Body of pancreas (tissue), 4 donors: ENCODE measurements around the gene TSHZ2. TPM values are rescaled to one million over a fixed set of nuclear protein-coding genes. Genes with fewer than 3 reads are reported as not detected.

Source experiments
- ATAC-seq: fragments of 150-250 bp; one replicate; pipeline ENCODE4 v1.9.1; 2016
- DNase-seq, 4 donors: peaks; one replicate each; pipeline ENCODE4 v3.0.0-alpha.2; 2019
- H3K27ac ChIP-seq, 4 donors: fragments of 200-600 bp; sonication (generic); 1 replicate in 3 of 4; 2 replicates in 1 of 4; pipeline versions ENCODE4 v1.5.1 to v1.6.1; 2016 to 2019; ENCODE audit warnings: mild to moderate bottlenecking in 1 of 4, mixed read lengths in 1 of 4, moderate library complexity in 1 of 4
- H3K27me3 ChIP-seq, 2 donors: fragments of 200-600 bp; sonication (generic); one replicate each; pipeline ENCODE4 v1.6.0; 2016; ENCODE audit warnings: mild to moderate bottlenecking in 1 of 2
- H3K36me3 ChIP-seq, 2 donors: fragments of 200-600 bp; sonication (generic); replicated peaks in 1 of 2; 2 replicates each; pipeline ENCODE4 v1.5.1; 2016; ENCODE audit warnings: low read depth in 2 of 2; ENCODE audit not compliant: insufficient read depth in 1 of 2
- H3K4me1 ChIP-seq: fragments of 200-600 bp; sonication (generic); one replicate; pipeline ENCODE4 v1.6.0; 2016
- H3K4me3 ChIP-seq, 2 donors: fragments of 200-600 bp; sonication (generic); 1 replicate in 1 of 2; 2 replicates in 1 of 2; pipeline ENCODE4 v1.5.1; 2016 to 2019
- H3K9me3 ChIP-seq, 3 donors: fragments of 200-600 bp; sonication (generic); 1 replicate in 2 of 3; 2 replicates in 1 of 3; pipeline ENCODE4 v1.5.1; 2016
- CTCF ChIP-seq, 7 experiments: fragments of 450-650 bp in 4 of 7; fragments of 200-600 bp in 3 of 7; sonication (generic) in 3 of 7; IDR thresholded peaks; one replicate each; pipeline ENCODE4 v1.5.1; 2016 to 2019; ENCODE audit warnings: antibody characterized with exemption in 7 of 7
- POLR2A ChIP-seq, 3 donors: fragments of 450-650 bp; IDR thresholded peaks; one replicate each; pipeline ENCODE4 v1.6.1; 2016; ENCODE audit warnings: antibody characterized with exemption in 3 of 3, mild to moderate bottlenecking in 2 of 3
- WGBS, 2 donors: methylation state at CpG; one replicate each; pipeline ENCODE4 v1.1.5; 2017; 5-methylcytosine and 5-hydroxymethylcytosine counted together
- intact Hi-C: fragments of 100-400 bp; cut with DNase I; formaldehyde crosslinking; loops from one replicate; pipeline ENCODE4 v1.15.1; 2023
- total RNA-seq, 2 donors: library from RNA; depleted of rRNA; stranded (reverse); fragments of >200 nt; gene quantifications; one replicate each; pipeline ENCODE4 v1.1.0, GENCODE V29; 2016

TSHZ2 gene
- total RNA-seq, 2 donors from 2014 or later = 6.0 to 9.6 TPM

- no peak overlapping the region for H3K27ac ChIP-seq
- no peak overlapping the region for H3K4me3 ChIP-seq
- DNase-seq (no peak), ATAC-seq (no peak)
- no peaks in the 10 kb centered on the region for H3K27me3 ChIP-seq
- no peaks in the 10 kb centered on the region for H3K9me3 ChIP-seq
- TF ChIP-seq CTCF (IDR thresholded peaks at IDR 0.05) (no peak), POLR2A (IDR thresholded peaks at IDR 0.05) (no peak)
- peaks cover 27% of the 10 kb centered on the region for H3K4me1 ChIP-seq
- WGBS, 2 donors = 73 to 74% methylated on average over 3 of the region's 3 CpGs
- H3K36me3 ChIP-seq = no peaks in the 10 kb centered on the region
- intact Hi-C loops = no loop called here
Observed at GRCh38 chr20:52975803-52976531, 3.8 kb downstream of the TSHZ2 start.

GRCh38 chr20:52978851-52979250, 6.7 kb downstream of the TSHZ2 start:
- Histone ChIP-seq H3K36me3 (no peaks in the 10 kb centered on the region), H3K27me3 (no peaks in the 10 kb centered on the region), H3K27ac (no peak overlapping the region), H3K4me3 (no peak overlapping the region), H3K4me1 (peaks cover 6% of the 10 kb centered on the region), H3K9me3 (no peaks in the 10 kb centered on the region)
- intact Hi-C loops = no loop called here
- ATAC-seq (no peak), DNase-seq (no peak)
- TF ChIP-seq POLR2A (IDR thresholded peaks at IDR 0.05) = no peak
- TF ChIP-seq CTCF (IDR thresholded peaks at IDR 0.05) = no peak
- 34 to 51% methylated on average over 2 of the region's 2 CpGs for WGBS, 2 donors

- Histone ChIP-seq H3K4me3 (no peak overlapping the region), H3K9me3 (no peaks in the 10 kb centered on the region), H3K36me3 (no peaks in the 10 kb centered on the region), H3K4me1 (no peaks in the 10 kb centered on the region), H3K27ac (no peak overlapping the region), H3K27me3 (no peaks in the 10 kb centered on the region)
- DNase-seq (no peak), ATAC-seq (no peak)
- TF ChIP-seq CTCF (IDR thresholded peaks at IDR 0.05) (no peak), POLR2A (IDR thresholded peaks at IDR 0.05) (no peak)
- WGBS, 2 donors = 87 to 89% methylated on average over 8 of the region's 8 CpGs
- intact Hi-C loops = no loop called here
Observed at GRCh38 chr20:52981051-52981450, 8.9 kb downstream of the TSHZ2 start.

GRCh38 chr20:52983726-52984450, 11.7 kb downstream of the TSHZ2 start:
- no peak overlapping the region for H3K27ac ChIP-seq

More at GRCh38 chr20:52983726-52984450, 11.7 kb downstream of the TSHZ2 start:
- DNase-seq (no peak), ATAC-seq (no peak)
- TF ChIP-seq POLR2A (IDR thresholded peaks at IDR 0.05) (no peak), CTCF (IDR thresholded peaks at IDR 0.05) (no peak)
- Histone ChIP-seq H3K4me3 (no peak overlapping the region), H3K4me1 (no peaks in the 10 kb centered on the region), H3K36me3 (no peaks in the 10 kb centered on the region), H3K27me3 (no peaks in the 10 kb centered on the region), H3K9me3 (no peaks in the 10 kb centered on the region)
- WGBS, 2 donors = 69 to 80% methylated on average over 22 of the region's 22 CpGs
- intact Hi-C loops = no loop called here
